ENCODE results near the gene CNTNAP5. TPM values are rescaled to one million over a fixed set of nuclear protein-coding genes. Genes with fewer than 3 reads are reported as not detected.

Gene CNTNAP5
- total RNA-seq, 1 experiment from 2014 or later = 0.48 TPM

DNA sequence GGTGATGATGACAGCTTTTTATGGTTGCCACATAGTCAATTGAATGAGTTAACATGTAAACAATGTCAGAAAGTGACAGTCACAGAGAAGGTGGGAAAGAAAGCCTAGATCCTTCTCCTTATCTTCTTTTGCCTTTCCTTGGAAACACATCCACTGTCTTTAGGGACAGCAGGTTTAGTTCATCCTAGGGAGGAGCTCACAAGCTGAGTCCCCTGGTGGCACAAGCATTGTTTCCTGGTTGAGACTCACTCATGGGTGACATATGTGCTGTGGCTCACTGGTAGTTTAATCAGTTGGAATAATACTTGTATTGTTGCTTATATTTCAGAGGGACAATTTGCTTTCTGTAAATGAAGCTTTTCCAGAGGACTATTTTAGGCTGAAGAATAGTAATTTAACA, 598.5 kb downstream of the CNTNAP5 start:
- no peak overlapping the region for H3K56ac ChIP-seq (ENCODE audit: insufficient read length, low read depth, low read length)
- no peak overlapping the region for H3K4me2 ChIP-seq (ENCODE audit: insufficient read depth, insufficient read length, low read length)
- no peaks in the 10 kb centered on the region for H4K20me1 ChIP-seq (ENCODE audit: control insufficient read depth, insufficient read depth, insufficient read length)
- H4K5ac ChIP-seq (ENCODE audit: insufficient read length, low read depth, low read length) = no peak overlapping the region
- Mint-ChIP-seq H3K9me3 (no peaks in the 10 kb centered on the region), H3K4me3 (no peak overlapping the region), H3K27ac (no peak overlapping the region), H3K27me3 (ENCODE audit: low read depth) (no peaks in the 10 kb centered on the region), H3K4me1 (no peaks in the 10 kb centered on the region), H3K36me3 (ENCODE audit: insufficient read depth in 1 of 3, low read depth in 3 of 3) (no peaks in the 10 kb centered on the region)
- no peaks in the 10 kb centered on the region for H3K4me1 ChIP-seq (ENCODE audit: insufficient read depth, low read length)
- H3K9ac ChIP-seq (ENCODE audit: extremely low read depth, insufficient read length, low read length) = no peak overlapping the region
- H2BK5ac ChIP-seq (ENCODE audit: insufficient read length, low read length) = no peak overlapping the region
- no peak overlapping the region for H3K23ac ChIP-seq (ENCODE audit: insufficient read length, low read depth, low read length)
- TF ChIP-seq, protein P1, sequence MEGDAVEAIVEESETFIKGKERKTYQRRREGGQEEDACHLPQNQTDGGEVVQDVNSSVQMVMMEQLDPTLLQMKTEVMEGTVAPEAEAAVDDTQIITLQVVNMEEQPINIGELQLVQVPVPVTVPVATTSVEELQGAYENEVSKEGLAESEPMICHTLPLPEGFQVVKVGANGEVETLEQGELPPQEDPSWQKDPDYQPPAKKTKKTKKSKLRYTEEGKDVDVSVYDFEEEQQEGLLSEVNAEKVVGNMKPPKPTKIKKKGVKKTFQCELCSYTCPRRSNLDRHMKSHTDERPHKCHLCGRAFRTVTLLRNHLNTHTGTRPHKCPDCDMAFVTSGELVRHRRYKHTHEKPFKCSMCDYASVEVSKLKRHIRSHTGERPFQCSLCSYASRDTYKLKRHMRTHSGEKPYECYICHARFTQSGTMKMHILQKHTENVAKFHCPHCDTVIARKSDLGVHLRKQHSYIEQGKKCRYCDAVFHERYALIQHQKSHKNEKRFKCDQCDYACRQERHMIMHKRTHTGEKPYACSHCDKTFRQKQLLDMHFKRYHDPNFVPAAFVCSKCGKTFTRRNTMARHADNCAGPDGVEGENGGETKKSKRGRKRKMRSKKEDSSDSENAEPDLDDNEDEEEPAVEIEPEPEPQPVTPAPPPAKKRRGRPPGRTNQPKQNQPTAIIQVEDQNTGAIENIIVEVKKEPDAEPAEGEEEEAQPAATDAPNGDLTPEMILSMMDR (conservative IDR thresholded peaks at IDR 0.05) = no peak
- H4K91ac ChIP-seq (ENCODE audit: insufficient read length, low read depth, low read length) = no peak overlapping the region
- H2BK20ac ChIP-seq (ENCODE audit: low read depth, low read length, poor library complexity, severe bottlenecking) = no peak overlapping the region
- H4K8ac ChIP-seq (replicated peaks; ENCODE audit: insufficient read length, low read depth, low read length) = no peak overlapping the region
- H3K27me3 ChIP-seq (ENCODE audit: insufficient read depth, low read length) = no peaks in the 10 kb centered on the region
- H3K14ac ChIP-seq (ENCODE audit: insufficient read depth, low read length) = no peak overlapping the region
- no peak overlapping the region for H3T11ph ChIP-seq (ENCODE audit: low read length)
- no peaks in the 10 kb centered on the region for H3K79me1 ChIP-seq (ENCODE audit: insufficient read depth, low read depth, low read length, poor library complexity, severe bottlenecking)
- no peak overlapping the region for H2BK12ac ChIP-seq (ENCODE audit: insufficient read length, low read depth, low read length)
- H3K23me2 ChIP-seq (ENCODE audit: insufficient read length, low read depth, low read length, poor library complexity, severe bottlenecking) = no peaks in the 10 kb centered on the region
- H3K79me2 ChIP-seq (ENCODE audit: insufficient read depth, low read length) = no peaks in the 10 kb centered on the region
- H2AFZ ChIP-seq (ENCODE audit: low read length) = no peak overlapping the region
- no peak overlapping the region for H2BK120ac ChIP-seq (ENCODE audit: low read depth, low read length, poor library complexity, severe bottlenecking)
- no peak overlapping the region for H3K4ac ChIP-seq (ENCODE audit: low read depth, low read length)
- no peak overlapping the region for H2AK5ac ChIP-seq (ENCODE audit: insufficient read length, low read length)
- no peak for DNase-seq
- H3K27ac ChIP-seq (ENCODE audit: insufficient read length, low read depth, low read length) = no peak overlapping the region
- H3K18ac ChIP-seq (ENCODE audit: insufficient read length, low read depth, low read length) = no peak overlapping the region
- H2BK15ac ChIP-seq (ENCODE audit: low read depth, low read length) = no peak overlapping the region
- H3K9me3 ChIP-seq (ENCODE audit: control insufficient read depth, low read depth, low read length) = no peaks in the 10 kb centered on the region
